Common myeloid progenitor, CD34-positive (primary cell): Measurements from ENCODE around the gene ACTRT3.
A peak's percentile ranks its signal among the peaks of the same experiment; 100 is the strongest.

Source experiments
- CTCF ChIA-PET: fragments of 350-600 bp; sonication (Branson Sonifier 250); formaldehyde crosslinking; loops from one replicate; lab custom pipeline; 2021; ENCODE audit warnings: antibody characterized with exemption; lab: Charles Lee
- POLR2A ChIA-PET: fragments of 350-600 bp; sonication (Branson Sonifier 250); formaldehyde crosslinking; loops from one replicate; lab custom pipeline; 2021; ENCODE audit warnings: antibody characterized with exemption; lab: Charles Lee
- DNase-seq, 3 donors: peaks; one replicate each; pipeline versions ENCODE4 v3.0.0 to v3.0.0-alpha.2; 2013
- H3K27ac ChIP-seq, 2 experiments: 1 replicate in 1 of 2; 2 replicates in 1 of 2; pipeline ENCODE4 v1.7.0; 2013; ENCODE audit warnings: inconsistent platforms in 2 of 2, low read length in 2 of 2, mild to moderate bottlenecking in 2 of 2, low read depth in 1 of 2, moderate library complexity in 1 of 2; ENCODE audit not compliant: severe bottlenecking in 2 of 2, insufficient read depth in 1 of 2, poor library complexity in 1 of 2
- H3K27me3 ChIP-seq, 5 experiments: replicated peaks in 2 of 5; 1 replicate in 3 of 5; 2 replicates in 2 of 5; pipeline versions ENCODE4 v1.6.1 to v1.7.0; 2013; ENCODE audit warnings: low read length in 4 of 5, mild to moderate bottlenecking in 2 of 5, moderate library complexity in 2 of 5, inconsistent platforms in 1 of 5; ENCODE audit not compliant: insufficient read depth in 5 of 5, control insufficient read depth in 4 of 5
- H3K36me3 ChIP-seq, 4 experiments: 1 replicate in 2 of 4; 2 replicates in 2 of 4; pipeline versions ENCODE4 v1.6.1 to v1.7.0; 2013; ENCODE audit warnings: low read length in 3 of 4, control low read depth in 1 of 4, mild to moderate bottlenecking in 1 of 4; ENCODE audit not compliant: control insufficient read depth in 4 of 4, insufficient read depth in 4 of 4
- H3K4me1 ChIP-seq, 4 experiments: 1 replicate in 3 of 4; 2 replicates in 1 of 4; pipeline versions ENCODE4 v1.6.1 to v1.7.1; 2013; ENCODE audit warnings: low read length in 3 of 4, mild to moderate bottlenecking in 3 of 4, control low read depth in 1 of 4, inconsistent platforms in 1 of 4, moderate library complexity in 1 of 4; ENCODE audit not compliant: control insufficient read depth in 4 of 4, insufficient read depth in 4 of 4; ENCODE audit errors: control extremely low read depth in 1 of 4
- H3K4me3 ChIP-seq, 7 experiments: 1 replicate in 4 of 7; 2 replicates in 3 of 7; pipeline versions ENCODE4 v1.5.1 to v1.7.0; 2013; ENCODE audit warnings: mild to moderate bottlenecking in 7 of 7, low read length in 6 of 7, moderate library complexity in 6 of 7, inconsistent platforms in 2 of 7, low read depth in 2 of 7, control low read depth in 1 of 7; ENCODE audit not compliant: insufficient read depth in 4 of 7, control insufficient read depth in 1 of 7; ENCODE audit errors: extremely low read depth in 1 of 7
- H3K9me3 ChIP-seq, 5 experiments: 1 replicate in 4 of 5; 2 replicates in 1 of 5; pipeline versions ENCODE4 v1.6.1 to v1.7.1; 2013; ENCODE audit warnings: low read length in 4 of 5, mild to moderate bottlenecking in 2 of 5, inconsistent platforms in 1 of 5, low read depth in 1 of 5, moderate library complexity in 1 of 5; ENCODE audit not compliant: control insufficient read depth in 4 of 5, insufficient read depth in 2 of 5; ENCODE audit errors: control extremely low read depth in 1 of 5
- WGBS: methylation state at CpG from one replicate; pipeline ENCODE4 v1.1.5; 2013; ENCODE audit not compliant: insufficient coverage; 5-methylcytosine and 5-hydroxymethylcytosine counted together

Gene ACTRT3

GRCh38 chr3:169812332-169813235, 43.2 kb upstream of the ACTRT3 start, which contains the start of the genes LRRC34 and LRRIQ4:
TSS of gene LRRC34 (minus strand) at chr3:169812904. CDS start at chr3:169812548, 356 bp downstream.
TSS of gene LRRIQ4 (plus strand) at chr3:169812870. CDS start at chr3:169821922, 9,052 bp downstream.
- peaks cover 8 to 35% (median 32%) of the 10 kb centered on the region in 4 experiments for H3K4me1 ChIP-seq
- ChIA-PET POLR2A (interaction anchor here (0.9 to 1.0 kb wide), 2 partner anchors 10 to 39 kb away, joined by 4 to 6 read pairs; partner anchors contain the start of gene MYNN), CTCF (interaction anchor here (1.2 to 2.3 kb wide), 2 partner anchors 38 to 50 kb away, joined by 4 to 11 read pairs; no protein-coding TSS in a partner anchor)
- DNase-seq: peak; percentile 70 to 80 (median 78)
- peak within 1 kb of the TSS; percentile 56 to 85 for H3K27ac ChIP-seq
- H3K9me3 ChIP-seq: peaks cover 0 to 7% (median 3%) of the 10 kb centered on the region in 5 experiments
- H3K27me3 ChIP-seq: no peaks in the 10 kb centered on the region
- WGBS: 1% methylated on average over 54 of the region's 56 CpGs
- peak within 1 kb of the TSS; percentile 70 to 96 (median 84) for H3K4me3 ChIP-seq
- H3K36me3 ChIP-seq: peaks cover 0 to 3% (median 0%) of the 10 kb centered on the region in 4 experiments

- ChIA-PET POLR2A (interaction anchor here (0.9 to 1.0 kb wide), 2 partner anchors 11 to 39 kb away, joined by 4 to 6 read pairs; partner anchors contain the start of gene MYNN), CTCF (interaction anchor here (1.0 to 2.3 kb wide), 5 partner anchors 14 to 49 kb away, joined by 3 to 11 read pairs (median 4); partner anchors contain the start of gene MYNN)
- Histone ChIP-seq H3K27me3 (no peaks in the 10 kb centered on the region), H3K27ac (peak overlapping the region; percentile 56 to 85), H3K4me3 (peak overlapping the region; percentile 70 to 96 (median 84)), H3K9me3 (peaks cover 0 to 7% (median 3%) of the 10 kb centered on the region in 5 experiments), H3K36me3 (peaks cover 0 to 3% (median under 1%) of the 10 kb centered on the region in 4 experiments), H3K4me1 (peaks cover 8 to 35% (median 32%) of the 10 kb centered on the region in 4 experiments)
- DNase-seq: peak; percentile 50 to 82 (median 77)
- WGBS: 0% methylated on average over 23 of the region's 29 CpGs
Measured at GRCh38 chr3:169811631-169812331, 42.4 kb upstream of the ACTRT3 start.

GRCh38 chr3:169809230-169809795, 40.0 kb upstream of the ACTRT3 start:
- Histone ChIP-seq H3K27me3 (no peaks in the 10 kb centered on the region), H3K27ac (no peak overlapping the region), H3K9me3 (no peaks in the 10 kb centered on the region), H3K36me3 (peaks cover 0 to 9% (median 2%) of the 10 kb centered on the region in 4 experiments), H3K4me3 (no peak overlapping the region), H3K4me1 (peaks cover 8 to 35% (median 32%) of the 10 kb centered on the region in 4 experiments)
- 44% methylated on average over 1 of the region's 2 CpGs for WGBS
- POLR2A ChIA-PET: interaction anchor here (0.5 kb wide), 1 partner anchor 143 kb away, joined by 3 read pairs; no protein-coding TSS in a partner anchor
- CTCF ChIA-PET: interaction anchor here (0.7 to 1.6 kb wide), 3 partner anchors 10 to 102 kb away, joined by 3 to 5 read pairs (median 3); partner anchors contain the start of gene SAMD7
- peak in 1 of 3 donors; percentile 7 for DNase-seq

GRCh38 chr3:169804681-169805080, 35.3 kb upstream of the ACTRT3 start:
- no peak overlapping the region for H3K27ac ChIP-seq
- peaks cover 3 to 9% (median 5%) of the 10 kb centered on the region in 4 experiments for H3K4me1 ChIP-seq
- no CpG with 5 or more reads among the region's 3 CpGs for WGBS
- no peak for DNase-seq
- H3K9me3 ChIP-seq: no peaks in the 10 kb centered on the region
- ChIA-PET CTCF (no interaction called here), POLR2A (no interaction called here)
- H3K36me3 ChIP-seq: peaks cover 4 to 26% (median 14%) of the 10 kb centered on the region in 4 experiments
- H3K4me3 ChIP-seq: no peak overlapping the region
- no peaks in the 10 kb centered on the region for H3K27me3 ChIP-seq

- H3K27me3 ChIP-seq: no peaks in the 10 kb centered on the region
- WGBS: 91% methylated on average over 1 of the region's 1 CpG
- no peaks in the 10 kb centered on the region for H3K9me3 ChIP-seq
- peaks cover 6 to 17% (median 11%) of the 10 kb centered on the region in 4 experiments for H3K36me3 ChIP-seq
- no peaks in the 10 kb centered on the region for H3K4me1 ChIP-seq
- CTCF ChIA-PET: no interaction called here
- POLR2A ChIA-PET: no interaction called here
- DNase-seq: no peak
- no peak overlapping the region for H3K27ac ChIP-seq
- no peak overlapping the region for H3K4me3 ChIP-seq
Measured at GRCh38 chr3:169792359-169792758, 23.0 kb upstream of the ACTRT3 start.

- no peaks in the 10 kb centered on the region for H3K27me3 ChIP-seq
- H3K4me3 ChIP-seq: no peak overlapping the region
- no peaks in the 10 kb centered on the region for H3K4me1 ChIP-seq
- no peak for DNase-seq
- H3K27ac ChIP-seq: no peak overlapping the region
- peaks cover 11 to 31% (median 20%) of the 10 kb centered on the region in 4 experiments for H3K36me3 ChIP-seq
- CTCF ChIA-PET: no interaction called here
- no peaks in the 10 kb centered on the region for H3K9me3 ChIP-seq
- POLR2A ChIA-PET: no interaction called here
- no CpG with 5 or more reads among the region's 4 CpGs for WGBS
Measured at GRCh38 chr3:169790687-169791429, 21.5 kb upstream of the ACTRT3 start.
